ENCODE data around the gene HDC. TPM values are rescaled to one million over a fixed set of nuclear protein-coding genes. Genes with fewer than 3 reads are reported as not detected.

HDC gene
- total and polyA plus RNA-seq, 12 donors = 0.11 to 0.32 (median 0.19) TPM; not detected in 6

DNA sequence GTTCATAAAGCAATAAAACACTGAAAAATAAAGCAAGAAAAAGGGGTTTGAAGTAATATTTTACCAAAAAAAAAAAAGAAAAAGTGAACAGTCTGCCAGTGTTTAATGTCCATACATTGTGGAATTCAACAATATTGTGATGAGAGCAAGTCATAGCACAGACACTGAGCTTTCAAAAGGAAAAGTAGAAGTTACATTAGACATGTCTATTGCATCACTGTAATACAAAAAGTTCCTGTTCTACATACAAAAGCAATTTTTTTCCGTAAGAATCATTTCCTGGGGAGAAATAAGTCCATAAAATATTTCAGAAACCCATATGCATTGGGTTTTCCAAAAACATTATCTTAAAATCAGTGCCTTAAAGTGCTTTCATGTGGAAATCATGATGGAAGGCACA is 11.8 kb upstream of the HDC start:
- H3K4me3 ChIP-seq = no peak overlapping the region
- intact Hi-C loops (cut with DNase I) = no loop called here
- no peaks in the 10 kb centered on the region for H3K36me3 ChIP-seq (replicated peaks in 1 of 2)
- H3K4me1 ChIP-seq (replicated peaks in 1 of 2) = no peaks in the 10 kb centered on the region
- no peak for TF ChIP-seq CTCF (IDR thresholded peaks at IDR 0.05)
- TF ChIP-seq POLR2A (IDR thresholded peaks at IDR 0.05) = no peak
- DNase-seq = no peak
- 77 to 87% (median 82%) methylated on average over 1 of the region's 1 CpG for WGBS, 4 donors
- no peaks in the 10 kb centered on the region for H3K9me3 ChIP-seq (replicated peaks in 1 of 3)
- no peaks in the 10 kb centered on the region for H3K27me3 ChIP-seq
- H3K27ac ChIP-seq = peak overlapping the region in 1 of 5 donors; percentile 8

GRCh38 chr15:50275908-50276307 is 10.4 kb upstream of the HDC start:
- Histone ChIP-seq H3K27me3 (no peaks in the 10 kb centered on the region), H3K9me3 (replicated peaks in 1 of 3) (no peaks in the 10 kb centered on the region), H3K4me3 (no peak overlapping the region), H3K27ac (no peak overlapping the region), H3K36me3 (replicated peaks in 1 of 2) (no peaks in the 10 kb centered on the region), H3K4me1 (replicated peaks in 1 of 2) (no peaks in the 10 kb centered on the region)
- 71 to 81% (median 76%) methylated on average over 3 of the region's 3 CpGs for WGBS, 4 donors
- intact Hi-C loops (cut with DNase I) = no loop called here
- TF ChIP-seq POLR2A (IDR thresholded peaks at IDR 0.05) (no peak), CTCF (IDR thresholded peaks at IDR 0.05) (no peak)
- DNase-seq = no peak

- H3K9me3 ChIP-seq (replicated peaks in 1 of 3) = no peaks in the 10 kb centered on the region
- 41 to 57% (median 47%) methylated on average over 2 of the region's 2 CpGs for WGBS, 4 donors
- TF ChIP-seq POLR2A (IDR thresholded peaks at IDR 0.05) (no peak), CTCF (IDR thresholded peaks at IDR 0.05) (no peak)
- intact Hi-C loops (cut with DNase I) = no loop called here
- H3K27ac ChIP-seq = no peak overlapping the region
- no peaks in the 10 kb centered on the region for H3K4me1 ChIP-seq (replicated peaks in 1 of 2)
- DNase-seq = no peak
- H3K36me3 ChIP-seq (replicated peaks in 1 of 2) = no peaks in the 10 kb centered on the region
- no peak overlapping the region for H3K4me3 ChIP-seq
- H3K27me3 ChIP-seq = no peaks in the 10 kb centered on the region
These were observed 9.6 kb upstream of the HDC start for GRCh38 chr15:50275091-50275490.

- DNase-seq = no peak
- TF ChIP-seq POLR2A (IDR thresholded peaks at IDR 0.05) = no peak
- TF ChIP-seq CTCF (IDR thresholded peaks at IDR 0.05) = no peak
- Histone ChIP-seq H3K4me3 (no peak overlapping the region), H3K4me1 (replicated peaks in 1 of 2) (no peaks in the 10 kb centered on the region), H3K27ac (no peak overlapping the region), H3K27me3 (no peaks in the 10 kb centered on the region), H3K36me3 (replicated peaks in 1 of 2) (no peaks in the 10 kb centered on the region), H3K9me3 (replicated peaks in 1 of 3) (no peaks in the 10 kb centered on the region)
- intact Hi-C loops (cut with DNase I) = no loop called here
- 73 to 85% (median 82%) methylated on average over 2 of the region's 2 CpGs for WGBS, 4 donors
These were observed 2.1 kb upstream of the HDC start for GRCh38 chr15:50267577-50267976.

Data from adrenal gland (tissue), 12 donors.